Measurements from ENCODE around the gene DAZ2. TPM values are rescaled to one million over a fixed set of nuclear protein-coding genes. Genes with fewer than 3 reads are reported as not detected.

Gene DAZ2
- total RNA-seq = not detected in 2 replicates

GRCh38 chrY:23219233-23219632 is at the start of gene DAZ2:
Gene DAZ2, plus strand, starts transcription at chrY:23219533. Its CDS starts 208 bp downstream, at chrY:23219741.

DNA sequence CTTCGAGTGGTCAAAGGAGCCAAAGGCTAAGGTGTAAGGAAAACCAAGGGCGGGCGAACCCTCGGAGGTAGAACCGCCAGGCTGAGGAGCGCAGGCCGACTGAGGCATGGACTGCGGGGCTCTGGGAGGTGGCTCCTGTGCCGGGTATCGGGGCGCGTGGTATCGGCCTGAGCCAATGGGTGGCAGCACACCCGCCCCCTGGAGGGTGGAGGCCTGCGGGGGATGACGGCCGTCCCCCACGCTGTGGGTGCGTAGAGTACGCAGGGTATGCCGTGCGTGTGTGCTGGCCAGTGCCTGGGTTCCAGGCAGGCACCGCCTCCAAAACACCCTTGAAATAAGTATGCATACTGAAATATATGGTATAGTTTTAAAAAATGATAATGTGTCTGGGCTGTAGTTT is 20.4 kb upstream of the DAZ2 start, which contains the start of gene DAZ1:
DAZ1 (minus strand) TSS at position 101 of the 400 bp plus-strand sequence. CDS start 208 bp downstream, outside the sequence.

Other genes starting within 250 kb of the DAZ2 start
- not detected in 2 replicates for gene BPY2, start 235.3 kb upstream of the DAZ2 start, total RNA-seq
- not detected in 2 replicates for gene DAZ1, start 20.5 kb upstream of the DAZ2 start, total RNA-seq

All from subcutaneous preadipocyte (primary cell).